A673 (cell line): ENCODE results near the gene PNPLA2. TPM values are rescaled to one million over a fixed set of nuclear protein-coding genes. Genes with fewer than 3 reads are reported as not detected.
A peak's percentile ranks its signal among the peaks of the same experiment; 100 is the strongest.

Source experiments
- BruUV-seq: library from RNA; stranded (reverse); fragments of 400-500 nt; replicated peaks from 2 replicates; lab custom pipeline; 2021; lab: Mats Ljungman, UMichigan
- CTCF ChIA-PET: fragments of 300-600 bp; sonication (Branson Sonifier 250); formaldehyde crosslinking; loops from one replicate; lab custom pipeline; 2022; ENCODE audit warnings: antibody characterized with exemption; lab: Charles Lee
- POLR2A ChIA-PET: fragments of 300-600 bp; sonication (Branson Sonifier 250); formaldehyde crosslinking; loops from one replicate; lab custom pipeline; 2022; ENCODE audit warnings: antibody characterized with exemption; ENCODE audit not compliant: low non-redundant PET; lab: Charles Lee
- DNase-seq: peaks from one replicate; pipeline ENCODE4 v3.0.0-alpha.2; 2015; ENCODE audit warnings: low spot score
- H3K27ac ChIP-seq: fragments of 200-600 bp; sonication (generic); 2 replicates; pipeline ENCODE4 v1.5.1; 2016; ENCODE audit warnings: mixed run types, low read depth, mild to moderate bottlenecking, mixed read lengths, antibody characterized with exemption, low read length; ENCODE audit not compliant: poor library complexity, severe bottlenecking
- H3K27me3 ChIP-seq: fragments of 200-600 bp; sonication (generic); replicated peaks from 2 replicates; pipeline ENCODE4 v1.6.1; 2017; ENCODE audit warnings: mixed run types, low read depth, mild to moderate bottlenecking, mixed read lengths, antibody characterized with exemption, low read length; ENCODE audit not compliant: insufficient read depth, poor library complexity
- H3K36me3 ChIP-seq: fragments of 200-600 bp; sonication (generic); 2 replicates; pipeline ENCODE4 v1.6.1; 2016; ENCODE audit warnings: mixed run types, mild to moderate bottlenecking, mixed read lengths, antibody characterized with exemption, low read length; ENCODE audit not compliant: insufficient read depth, poor library complexity, severe bottlenecking
- H3K4me1 ChIP-seq: fragments of 200-600 bp; sonication (generic); 2 replicates; pipeline ENCODE4 v1.6.1; 2017; ENCODE audit warnings: mixed run types, mild to moderate bottlenecking, mixed read lengths, antibody characterized with exemption, low read length; ENCODE audit not compliant: insufficient read depth, poor library complexity, severe bottlenecking
- H3K4me3 ChIP-seq: fragments of 200-600 bp; sonication (generic); 2 replicates; pipeline ENCODE4 v1.5.1; 2016; ENCODE audit warnings: low read depth, mixed run types, mild to moderate bottlenecking, mixed read lengths, low read length; ENCODE audit not compliant: poor library complexity, severe bottlenecking
- H3K9me3 ChIP-seq: fragments of 200-600 bp; sonication (generic); 2 replicates; pipeline ENCODE4 v1.6.1; 2016; ENCODE audit warnings: mixed run types, low read depth, mild to moderate bottlenecking, mixed read lengths, antibody characterized with exemption, low read length; ENCODE audit not compliant: poor library complexity, severe bottlenecking
- CTCF ChIP-seq: fragments of 300-800, 200-600 bp; sonication (generic); conservative IDR thresholded peaks from 2 replicates; pipeline ENCODE4 v1.5.1; 2017; ENCODE audit warnings: low read depth, mild to moderate bottlenecking, antibody characterized with exemption, low read length, moderate library complexity, mixed read lengths
- EZH2 ChIP-seq: fragments of 200-600 bp; sonication (generic); IDR thresholded peaks from 2 replicates; pipeline ENCODE4 v1.6.1; 2017; ENCODE audit warnings: borderline replicate concordance, low read depth, mild to moderate bottlenecking, mixed read lengths, antibody characterized with exemption, low read length; ENCODE audit not compliant: poor library complexity, severe bottlenecking
- intact Hi-C: fragments of 100-400 bp; cut with micrococcal nuclease; formaldehyde crosslinking; loops from one replicate; pipeline ENCODE4 v1.10.0; 2022; ENCODE audit not compliant: unreplicated experiment
- total RNA-seq: library from RNA; stranded (reverse); gene quantifications from 2 replicates; pipeline ENCODE4 v1.2.3, GENCODE V29; 2021

Gene PNPLA2
- total RNA-seq, 1 experiment from 2014 or later, result 45.4 TPM

GRCh38 chr11:793556-793955 is 25.2 kb upstream of the PNPLA2 start:
- CTCF ChIA-PET, result no interaction called here

DNA sequence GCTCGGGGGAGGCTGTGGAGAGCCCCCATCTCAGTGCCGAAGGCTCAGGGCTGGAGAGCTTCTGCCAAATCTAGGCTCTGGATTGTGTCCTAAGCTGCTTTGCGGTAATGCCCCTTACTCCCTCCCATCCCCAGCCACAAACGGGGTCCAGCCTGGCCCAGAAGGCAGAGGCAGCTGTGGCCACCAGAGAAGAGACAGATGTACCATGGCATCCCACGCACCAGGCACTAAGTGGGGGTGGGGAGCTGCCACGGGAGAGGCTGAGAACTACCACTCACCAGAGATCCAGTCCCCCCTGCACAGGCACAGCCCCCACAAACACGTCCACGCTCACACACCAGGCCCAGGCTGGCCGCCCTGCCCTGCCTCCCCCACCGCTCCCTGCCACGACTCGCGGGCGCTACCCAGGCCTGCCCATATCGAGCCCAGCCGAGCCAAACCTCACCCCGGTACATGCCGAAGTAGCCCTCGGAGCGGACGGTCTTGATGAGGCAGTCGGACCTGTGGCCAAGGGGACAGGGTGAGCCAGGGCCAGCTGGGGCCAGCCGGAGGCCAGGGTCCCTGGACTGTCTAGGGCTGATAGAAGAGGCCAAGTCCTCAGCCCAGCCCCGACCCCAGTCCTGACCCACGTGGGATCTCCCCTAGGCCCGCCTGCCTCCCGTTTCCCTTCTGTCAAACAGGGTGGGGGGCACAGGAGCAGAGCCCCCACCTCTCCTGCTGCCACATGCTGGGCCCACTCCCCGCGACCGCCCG is 24.5 kb upstream of the PNPLA2 start:
- Histone ChIP-seq H3K36me3 (peaks cover 5% of the 10 kb centered on the region), H3K27me3 (no peaks in the 10 kb centered on the region), H3K9me3 (no peaks in the 10 kb centered on the region), H3K27ac (no peak overlapping the region), H3K4me3 (no peak overlapping the region), H3K4me1 (peaks cover 10% of the 10 kb centered on the region)
- ChIA-PET CTCF (no interaction called here), POLR2A (no interaction called here)
- intact Hi-C loops, result no loop called here
- TF ChIP-seq EZH2 (no peak), CTCF (no peak)
- no peak for DNase-seq
- BruUV-seq, result no TSS peak

More at GRCh38 chr11:793556-793955, 25.2 kb upstream of the PNPLA2 start:
- intact Hi-C loops, result no loop called here
- no TSS peak for BruUV-seq
- Histone ChIP-seq H3K4me1 (peaks cover 10% of the 10 kb centered on the region), H3K4me3 (no peak overlapping the region), H3K9me3 (no peaks in the 10 kb centered on the region), H3K27me3 (no peaks in the 10 kb centered on the region), H3K36me3 (peaks cover 2% of the 10 kb centered on the region), H3K27ac (no peak overlapping the region)
- TF ChIP-seq EZH2, result no peak
- TF ChIP-seq CTCF, result no peak
- DNase-seq, result no peak
- POLR2A ChIA-PET, result no interaction called here

DNA sequence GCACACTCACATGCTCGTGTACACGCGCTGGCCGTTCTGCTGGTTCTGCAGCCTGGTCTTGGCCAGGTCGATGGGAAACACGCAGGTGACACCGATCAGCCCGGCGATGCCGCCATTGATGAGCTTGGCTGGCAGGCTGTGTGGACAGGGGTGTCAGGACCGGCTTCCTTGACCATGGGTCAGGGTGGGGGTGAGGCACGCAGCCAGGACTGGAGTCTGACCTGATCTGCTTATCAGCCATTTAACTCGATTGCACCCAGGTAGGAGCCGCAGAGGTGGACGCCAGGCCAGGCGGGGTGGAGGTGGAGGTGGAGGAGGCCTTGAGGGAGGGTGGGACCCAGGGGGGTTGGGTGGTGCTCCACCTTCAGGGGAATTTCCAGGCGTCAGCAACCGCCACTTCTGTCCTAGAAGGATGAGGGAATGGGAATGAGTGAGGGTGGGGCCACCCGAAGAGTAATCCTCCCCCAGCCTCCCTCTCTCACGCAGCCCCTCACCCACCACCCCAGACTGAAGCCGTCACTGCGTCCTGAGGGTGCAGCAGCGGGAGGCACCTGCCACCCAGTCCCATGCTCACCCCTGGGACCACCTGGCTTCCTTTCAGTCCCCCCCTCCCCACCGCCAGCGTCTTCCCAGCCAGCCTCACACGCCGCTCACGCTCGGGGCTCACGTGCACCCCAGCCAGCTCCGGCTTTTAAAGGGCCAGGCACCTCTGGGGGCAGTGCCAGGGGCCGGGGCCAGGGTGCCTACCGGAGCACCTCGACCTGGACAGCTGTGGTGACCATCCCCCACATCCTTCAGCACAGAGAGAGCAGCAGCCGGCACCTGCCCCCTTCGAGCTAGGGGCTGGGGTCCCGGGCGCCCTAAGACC is 23.7 kb upstream of the PNPLA2 start:
- Histone ChIP-seq H3K27ac (peak overlapping the region; percentile 61), H3K4me3 (peak overlapping the region; percentile 75), H3K27me3 (no peaks in the 10 kb centered on the region), H3K9me3 (no peaks in the 10 kb centered on the region), H3K4me1 (peaks cover 7% of the 10 kb centered on the region), H3K36me3 (peaks cover 9% of the 10 kb centered on the region)
- ChIA-PET POLR2A (no interaction called here), CTCF (no interaction called here)
- intact Hi-C loops, result no loop called here
- no peak for DNase-seq
- BruUV-seq, result no TSS peak
- TF ChIP-seq CTCF (no peak), EZH2 (no peak)
